Stimulated activated naive CD8-positive, alpha-beta T cell treated with anti-CD3 and anti-CD28 coated beads, Interleukin-15, Interleukin-2, amounts not matched to agents 100 U/mL and 50 U/mL, for 24 hours (primary cell): ENCODE results near the gene MAD2L2.

Experiments
- ATAC-seq: fragments of 150-1000 bp; cut with Tn5 transposase; one replicate; pipeline ENCODE4 v1.10.0; 2021
- DNase-seq: peaks from one replicate; pipeline ENCODE4 v3.0.0; 2021

MAD2L2 gene

GRCh38 chr1:11682287-11682771 is 1.4 kb upstream of the MAD2L2 start:
- DNase-seq = no peak
- no peak for ATAC-seq

GRCh38 chr1:11680270-11681070 is 478 bp downstream of the MAD2L2 start:
- peak; percentile 14 for ATAC-seq
- DNase-seq = no peak

GRCh38 chr1:11678442-11678841 is 2.5 kb downstream of the MAD2L2 start:
- no peak for DNase-seq

GRCh38 chr1:11676386-11677103 is 4.4 kb downstream of the MAD2L2 start:
- ATAC-seq (no peak), DNase-seq (no peak)

More at GRCh38 chr1:11678442-11678841, 2.5 kb downstream of the MAD2L2 start:
- ATAC-seq = no peak

- no peak for DNase-seq
- ATAC-seq = no peak
These were observed 5.6 kb downstream of the MAD2L2 start for GRCh38 chr1:11675325-11675724.

GRCh38 chr1:11674488-11674887 is 6.5 kb downstream of the MAD2L2 start:
- ATAC-seq = no peak
- no peak for DNase-seq

GRCh38 chr1:11673089-11673769 is 7.7 kb downstream of the MAD2L2 start:
- no peak for ATAC-seq

GRCh38 chr1:11671544-11672286 is 9.2 kb downstream of the MAD2L2 start:
- no peak for DNase-seq
- no peak for ATAC-seq

More at GRCh38 chr1:11673089-11673769, 7.7 kb downstream of the MAD2L2 start:
- no peak for DNase-seq

- no peak for DNase-seq
- ATAC-seq = no peak
These were observed 9.8 kb downstream of the MAD2L2 start for GRCh38 chr1:11671205-11671543.

GRCh38 chr1:11670747-11671146 is 10.2 kb downstream of the MAD2L2 start:
- no peak for DNase-seq
- ATAC-seq = no peak

GRCh38 chr1:11668516-11668915 is 12.4 kb downstream of the MAD2L2 start:
- DNase-seq (no peak), ATAC-seq (no peak)

- peak; percentile 70 for ATAC-seq
- DNase-seq = peak; percentile 68
These were observed 16.4 kb downstream of the MAD2L2 start for GRCh38 chr1:11664336-11665065.

GRCh38 chr1:11661103-11661502 is 19.8 kb downstream of the MAD2L2 start:
- ATAC-seq = no peak
- no peak for DNase-seq

GRCh38 chr1:11659748-11660147 is 21.2 kb downstream of the MAD2L2 start:
- DNase-seq (no peak), ATAC-seq (no peak)

GRCh38 chr1:11658542-11658941 is 22.4 kb downstream of the MAD2L2 start:
- DNase-seq (no peak), ATAC-seq (no peak)

GRCh38 chr1:11657654-11658053 is 23.3 kb downstream of the MAD2L2 start:
- DNase-seq (no peak), ATAC-seq (no peak)

- DNase-seq (no peak), ATAC-seq (peak; percentile 8)
These were observed 25.8 kb downstream of the MAD2L2 start for GRCh38 chr1:11654939-11655808.

GRCh38 chr1:11654137-11654938 is 26.6 kb downstream of the MAD2L2 start, which contains the start of the genes FBXO2 and FBXO44:
Gene FBXO2, minus strand, starts transcription at chr1:11654429. Its CDS starts 89 bp downstream, at chr1:11654340.
Gene FBXO44, plus strand, starts transcription at chr1:11654877. Its CDS starts 959 bp downstream, at chr1:11655836.
- DNase-seq (peak; percentile 76), ATAC-seq (peak; percentile 72)

- DNase-seq (no peak), ATAC-seq (no peak)
These were observed 27.1 kb downstream of the MAD2L2 start for GRCh38 chr1:11653861-11654136.
